Sigmoid colon (tissue), 7 donors: ENCODE data around the gene ANKS1A. TPM values are rescaled to one million over a fixed set of nuclear protein-coding genes. Genes with fewer than 3 reads are reported as not detected.

Source experiments
- DNase-seq: peaks from one replicate; pipeline ENCODE4 v3.0.0-alpha.2; 2019
- H3K27ac ChIP-seq, 4 donors: fragments of 200-600 bp; sonication (generic); one replicate each; pipeline ENCODE4 v1.5.1; 2016 to 2019; ENCODE audit warnings: mild to moderate bottlenecking in 1 of 4
- H3K27me3 ChIP-seq, 3 donors: fragments of 200-600 bp; sonication (generic); one replicate each; pipeline ENCODE4 v1.5.1; 2019; ENCODE audit warnings: mild to moderate bottlenecking in 1 of 3
- H3K36me3 ChIP-seq, 4 donors: fragments of 200-600 bp; sonication (generic); one replicate each; pipeline ENCODE4 v1.5.1; 2016 to 2019
- H3K4me1 ChIP-seq, 4 donors: fragments of 200-600 bp; sonication (generic); one replicate each; pipeline ENCODE4 v1.5.1; 2017 to 2019
- H3K4me3 ChIP-seq, 4 donors: fragments of 200-600 bp; sonication (generic); one replicate each; pipeline ENCODE4 v1.5.1; 2017 to 2019; ENCODE audit warnings: mild to moderate bottlenecking in 2 of 4, moderate library complexity in 1 of 4
- H3K9me3 ChIP-seq, 4 donors: fragments of 200-600 bp in 3 of 4; sonication (generic) in 3 of 4; one replicate each; pipeline versions ENCODE4 v1.5.1 to v1.6.1; 2013 to 2019
- CTCF ChIP-seq, 4 experiments: fragments of 450-650 bp in 3 of 4; fragments of 200-600 bp in 1 of 4; IDR thresholded peaks; one replicate each; pipeline ENCODE4 v1.5.1; 2016 to 2019; ENCODE audit warnings: antibody characterized with exemption in 4 of 4, mild to moderate bottlenecking in 3 of 4, moderate library complexity in 2 of 4
- EP300 ChIP-seq, 4 donors: sonication (generic); formaldehyde crosslinking; IDR thresholded peaks; one replicate each; pipeline ENCODE4 v1.6.1; 2017; ENCODE audit warnings: antibody characterized with exemption in 4 of 4
- POLR2A ChIP-seq, 2 donors: fragments of 450-650 bp; IDR thresholded peaks; one replicate each; pipeline ENCODE4 v1.6.1; 2016; ENCODE audit warnings: antibody characterized with exemption in 2 of 2, mild to moderate bottlenecking in 2 of 2, moderate library complexity in 2 of 2
- POLR2AphosphoS5 ChIP-seq, 4 donors: sonication (generic); formaldehyde crosslinking; IDR thresholded peaks; one replicate each; pipeline ENCODE4 v1.6.1; 2017; ENCODE audit warnings: antibody characterized with exemption in 4 of 4
- WGBS, 2 donors: extraction: QIAGEN DNeasy Blood & Tissue Kit; methylation state at CpG; one replicate each; pipeline ENCODE4 v1.1.7; 2013; 5-methylcytosine and 5-hydroxymethylcytosine counted together
- intact Hi-C: fragments of 100-400 bp; cut with DNase I; formaldehyde crosslinking; loops from one replicate; pipeline ENCODE4 v1.15.1; 2023
- polyA plus RNA-seq, 3 donors: library from polyadenylated mRNA; stranded (reverse); fragments of 200-250 nt; gene quantifications; one replicate each; pipeline ENCODE4 v1.2.3, GENCODE V29; 2013
- total RNA-seq, 4 donors: library from RNA; depleted of rRNA; stranded (reverse); fragments of >200 nt; gene quantifications; one replicate each; pipeline ENCODE4 v1.1.0, GENCODE V29; 2016
- donor health status: healthy with polysubstance abuse.
- donor health status: Bipolar disorder and iron deficiency.
- donor health status: healthy.

Gene ANKS1A
- total and polyA plus RNA-seq, 7 donors = 9.0 to 60.1 (median 37.8) TPM

GRCh38 chr6:35061102-35061615 is 172.1 kb downstream of the ANKS1A start:
- intact Hi-C loops = loop anchor here (10.0 kb wide), 1 partner anchor 74 kb away; no protein-coding TSS in a partner anchor
- no peak for DNase-seq
- Histone ChIP-seq H3K4me1 (peaks cover 0 to 62% (median 47%) of the 10 kb centered on the region in 4 donors), H3K4me3 (no peak overlapping the region), H3K27ac (no peak overlapping the region), H3K9me3 (no peaks in the 10 kb centered on the region), H3K27me3 (no peaks in the 10 kb centered on the region), H3K36me3 (peaks cover 8 to 90% (median 50%) of the 10 kb centered on the region in 4 donors)
- 94 to 95% methylated on average over 9 of the region's 9 CpGs for WGBS, 2 donors
- no peak for TF ChIP-seq POLR2AphosphoS5 (IDR thresholded peaks at IDR 0.05)
- no peak for TF ChIP-seq EP300 (IDR thresholded peaks at IDR 0.05)
- no peak for TF ChIP-seq CTCF (IDR thresholded peaks at IDR 0.05)
- TF ChIP-seq POLR2A (IDR thresholded peaks at IDR 0.05) = no peak

- Histone ChIP-seq H3K4me3 (no peak overlapping the region), H3K27me3 (no peaks in the 10 kb centered on the region), H3K27ac (peak overlapping the region in 3 of 4 donors; percentile 2 to 77 (median 10)), H3K36me3 (peaks cover 14 to 90% (median 57%) of the 10 kb centered on the region in 4 donors), H3K9me3 (no peaks in the 10 kb centered on the region), H3K4me1 (peaks cover 0 to 58% (median 43%) of the 10 kb centered on the region in 4 donors)
- intact Hi-C loops = loop anchor here (10.0 kb wide), 1 partner anchor 73 kb away; no protein-coding TSS in a partner anchor
- TF ChIP-seq CTCF (IDR thresholded peaks at IDR 0.05) = no peak
- no peak for TF ChIP-seq POLR2AphosphoS5 (IDR thresholded peaks at IDR 0.05)
- TF ChIP-seq POLR2A (IDR thresholded peaks at IDR 0.05) = no peak
- TF ChIP-seq EP300 (IDR thresholded peaks at IDR 0.05) = no peak
- no peak for DNase-seq
- WGBS, 2 donors = 94 to 95% methylated on average over 16 of the region's 16 CpGs
These were observed 172.8 kb downstream of the ANKS1A start for GRCh38 chr6:35061651-35062410.

- peaks cover 18 to 94% (median 62%) of the 10 kb centered on the region in 4 donors for H3K36me3 ChIP-seq
- no peak for DNase-seq
- H3K9me3 ChIP-seq = no peaks in the 10 kb centered on the region
- intact Hi-C loops = loop anchor here (10.0 kb wide), 1 partner anchor 72 kb away; no protein-coding TSS in a partner anchor
- H3K4me1 ChIP-seq = peaks cover 0 to 47% (median 32%) of the 10 kb centered on the region in 4 donors
- TF ChIP-seq POLR2AphosphoS5 (IDR thresholded peaks at IDR 0.05) (no peak), CTCF (IDR thresholded peaks at IDR 0.05) (no peak), EP300 (IDR thresholded peaks at IDR 0.05) (no peak), POLR2A (IDR thresholded peaks at IDR 0.05) (no peak)
- WGBS, 2 donors = 70 to 92% methylated on average over 14 of the region's 14 CpGs
- H3K27me3 ChIP-seq = no peaks in the 10 kb centered on the region
- H3K27ac ChIP-seq = peak overlapping the region in 3 of 4 donors; percentile 23 to 77 (median 68)
- H3K4me3 ChIP-seq = no peak overlapping the region
These were observed 173.9 kb downstream of the ANKS1A start for GRCh38 chr6:35062676-35063574.

- H3K36me3 ChIP-seq = peaks cover 18 to 97% (median 61%) of the 10 kb centered on the region in 4 donors
- H3K9me3 ChIP-seq = no peaks in the 10 kb centered on the region
- no peak for TF ChIP-seq POLR2A (IDR thresholded peaks at IDR 0.05)
- no peak for TF ChIP-seq EP300 (IDR thresholded peaks at IDR 0.05)
- no peak for TF ChIP-seq CTCF (IDR thresholded peaks at IDR 0.05)
- TF ChIP-seq POLR2AphosphoS5 (IDR thresholded peaks at IDR 0.05) = no peak
- WGBS, 2 donors = 86% methylated on average over 11 of the region's 11 CpGs
- H3K4me3 ChIP-seq = no peak overlapping the region
- H3K4me1 ChIP-seq = peaks cover 0 to 45% (median 29%) of the 10 kb centered on the region in 4 donors
- H3K27me3 ChIP-seq = no peaks in the 10 kb centered on the region
- H3K27ac ChIP-seq = peak overlapping the region; percentile 23 to 77 (median 66)
- no peak for DNase-seq
- intact Hi-C loops = loop anchor here (10.0 kb wide), 1 partner anchor 71 kb away; no protein-coding TSS in a partner anchor
These were observed 174.7 kb downstream of the ANKS1A start for GRCh38 chr6:35063701-35064280.
